Globus pallidus (tissue), 1 donor: Measurements from ENCODE around the gene VPS4A.

Source experiments
- DNase-seq: peaks from one replicate; pipeline ENCODE4 v3.0.0-alpha.2; 2015; ENCODE audit warnings: low spot score

The VPS4A gene

GRCh38 chr16:69366431-69366830, 55.3 kb downstream of the VPS4A start:
- no peak for DNase-seq

DNA sequence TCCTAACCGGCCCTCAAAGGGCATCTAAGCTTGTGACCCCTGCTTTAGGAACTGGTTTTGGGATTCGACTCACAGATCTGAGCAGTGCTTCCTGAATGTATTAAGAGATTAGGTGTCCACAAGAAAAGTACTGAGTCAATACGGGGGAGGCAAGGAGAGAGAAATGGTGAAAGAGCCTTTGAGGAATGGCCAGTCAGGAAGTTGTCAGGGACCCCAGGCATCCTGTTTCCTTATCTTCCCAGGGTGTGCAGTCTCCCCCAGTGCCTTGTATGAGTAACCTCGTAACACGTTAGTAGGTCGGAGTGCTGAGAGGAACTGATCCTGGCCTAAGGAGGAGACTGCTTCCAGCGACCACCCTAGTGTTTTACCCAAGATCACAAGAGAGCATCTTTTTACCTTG, 56.8 kb downstream of the VPS4A start:
- DNase-seq = no peak

GRCh38 chr16:69368866-69369265, 57.7 kb downstream of the VPS4A start:
- DNase-seq = no peak

DNA sequence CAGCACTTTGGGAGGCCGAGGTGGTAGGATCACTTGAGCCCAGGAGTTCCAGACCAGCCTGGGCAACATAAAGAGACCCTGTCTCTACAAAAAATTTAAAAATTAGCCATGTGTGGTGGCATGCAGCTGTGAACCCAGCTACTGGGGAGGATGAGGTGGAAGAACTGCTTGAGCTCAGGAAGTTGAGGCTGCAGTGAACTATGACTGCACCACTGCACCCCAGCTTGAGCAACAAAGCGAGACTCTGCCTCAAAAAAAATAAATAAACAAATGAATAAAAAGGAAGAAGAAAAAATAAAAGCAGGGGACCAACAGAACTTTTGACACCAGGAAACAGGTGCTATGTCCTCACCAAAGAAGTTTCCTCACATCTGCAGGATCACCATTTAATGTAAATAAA, 60.4 kb downstream of the VPS4A start:
- no peak for DNase-seq

DNA sequence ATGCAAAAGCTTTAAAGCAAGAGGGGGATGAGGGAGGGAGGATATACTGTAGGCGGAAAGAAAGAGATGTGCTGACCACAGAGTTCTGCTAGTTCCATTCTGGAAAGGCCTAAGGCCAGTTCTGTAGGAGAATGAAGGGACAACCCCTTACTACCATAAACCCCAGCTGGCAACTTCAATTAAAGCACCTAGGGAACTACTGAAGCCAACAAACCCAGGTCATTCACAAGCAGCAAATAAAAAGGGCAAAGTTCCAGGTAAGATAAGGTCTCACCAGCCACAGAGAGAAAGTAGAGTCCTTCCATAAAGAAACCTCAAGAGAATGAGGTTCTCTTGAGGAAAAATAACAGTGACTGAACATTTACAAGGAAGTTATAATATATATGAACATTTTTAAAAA, 61.9 kb downstream of the VPS4A start:
- no peak for DNase-seq
